Activated CD8-positive, alpha-beta memory T cell treated with anti-CD3 and anti-CD28 coated beads, Interleukin-2, amount 50 U/mL, for 4 hours (primary cell): Measurements from ENCODE around the gene TBC1D9B.

ENCODE experiments used
- DNase-seq: peaks from one replicate; pipeline ENCODE4 v3.0.0-alpha.2; 2020

TBC1D9B gene

GRCh38 chr5:179868541-179868940 lies 39.2 kb downstream of the TBC1D9B start:
- no peak for DNase-seq

GRCh38 chr5:179867476-179867875 lies 40.2 kb downstream of the TBC1D9B start:
- no peak for DNase-seq

- DNase-seq, result no peak
Measured at GRCh38 chr5:179867079-179867465, 40.6 kb downstream of the TBC1D9B start.

- DNase-seq, result no peak
Measured at GRCh38 chr5:179866241-179867078, 41.2 kb downstream of the TBC1D9B start.

GRCh38 chr5:179865491-179866240 lies 42.0 kb downstream of the TBC1D9B start:
- no peak for DNase-seq

GRCh38 chr5:179864686-179865085 lies 43.0 kb downstream of the TBC1D9B start:
- no peak for DNase-seq

GRCh38 chr5:179863449-179864085 lies 44.1 kb downstream of the TBC1D9B start:
- no peak for DNase-seq

GRCh38 chr5:179862891-179863290 lies 44.8 kb downstream of the TBC1D9B start:
- no peak for DNase-seq

- DNase-seq, result no peak
Measured at GRCh38 chr5:179862296-179862695, 45.4 kb downstream of the TBC1D9B start.

GRCh38 chr5:179860301-179860700 lies 47.4 kb downstream of the TBC1D9B start:
- DNase-seq, result no peak

GRCh38 chr5:179858586-179859427 lies 48.9 kb downstream of the TBC1D9B start, which contains the start of gene MRNIP:
Gene MRNIP, minus strand, starts transcription at chr5:179858817. Its CDS starts 21 bp downstream, at chr5:179858796.
- peak; percentile 91 for DNase-seq

- peak; percentile 50 for DNase-seq
Measured at GRCh38 chr5:179858241-179858585, 49.5 kb downstream of the TBC1D9B start.

GRCh38 chr5:179854356-179854755 lies 53.3 kb downstream of the TBC1D9B start:
- no peak for DNase-seq

GRCh38 chr5:179852993-179853547 lies 54.6 kb downstream of the TBC1D9B start:
- no peak for DNase-seq

- DNase-seq, result no peak
Measured at GRCh38 chr5:179841621-179842020, 66.1 kb downstream of the TBC1D9B start.

- DNase-seq, result no peak
Measured at GRCh38 chr5:179840766-179841165, 66.9 kb downstream of the TBC1D9B start.

GRCh38 chr5:179840321-179840720 lies 67.4 kb downstream of the TBC1D9B start:
- no peak for DNase-seq

- DNase-seq, result no peak
Measured at GRCh38 chr5:179839328-179840256, 68.1 kb downstream of the TBC1D9B start.

GRCh38 chr5:179837076-179838011 lies 70.4 kb downstream of the TBC1D9B start:
- DNase-seq, result no peak
